Osteoblast (primary cell): ENCODE data around the gene PLET1. TPM values are rescaled to one million over a fixed set of nuclear protein-coding genes. Genes with fewer than 3 reads are reported as not detected.

ENCODE experiments used
- DNase-seq: peaks from one replicate; pipeline ENCODE4 v3.0.0; 2011; ENCODE audit warnings: low spot score, mixed read lengths; ENCODE audit not compliant: insufficient read length; ENCODE audit errors: missing footprints
- H2AFZ ChIP-seq: 2 replicates; pipeline ENCODE4 v1.6.0; 2011; ENCODE audit warnings: mild to moderate bottlenecking, low read length
- H3K27ac ChIP-seq: 2 replicates; pipeline ENCODE4 v1.5.1; 2011; ENCODE audit warnings: mild to moderate bottlenecking, low read depth, low read length, moderate library complexity
- H3K27me3 ChIP-seq: 2 replicates; pipeline ENCODE4 v1.6.0; 2012; ENCODE audit warnings: mild to moderate bottlenecking, control low read depth, inconsistent platforms, low read length, moderate library complexity; ENCODE audit not compliant: insufficient read depth
- H3K36me3 ChIP-seq: 2 replicates; pipeline ENCODE4 v1.5.1; 2011; ENCODE audit warnings: mild to moderate bottlenecking, low read length, control low read depth, moderate library complexity; ENCODE audit not compliant: insufficient read depth
- H3K4me1 ChIP-seq: 2 replicates; pipeline ENCODE4 v1.5.1; 2011; ENCODE audit warnings: mild to moderate bottlenecking, low read length, control low read depth, moderate library complexity; ENCODE audit not compliant: insufficient read depth
- H3K4me2 ChIP-seq: 2 replicates; pipeline ENCODE4 v1.6.0; 2011; ENCODE audit warnings: mild to moderate bottlenecking, low read length; ENCODE audit not compliant: insufficient read depth
- H3K4me3 ChIP-seq: fragments of 200-600 bp; sonication (generic); 3 replicates; pipeline ENCODE4 v1.5.1; 2012; ENCODE audit warnings: mild to moderate bottlenecking, low read length, inconsistent platforms; ENCODE audit not compliant: insufficient read depth
- H3K79me2 ChIP-seq: 2 replicates; pipeline ENCODE4 v1.6.0; 2012; ENCODE audit warnings: mild to moderate bottlenecking, low read length, control low read depth, inconsistent platforms; ENCODE audit not compliant: insufficient read depth
- H3K9me3 ChIP-seq: 2 replicates; pipeline ENCODE4 v1.5.1; 2011; ENCODE audit warnings: low read depth, low read length, control low read depth
- H4K20me1 ChIP-seq: 2 replicates; pipeline ENCODE4 v1.6.0; 2012; ENCODE audit warnings: mild to moderate bottlenecking, low read length, control low read depth; ENCODE audit not compliant: insufficient read depth
- CTCF ChIP-seq: IDR thresholded peaks from 2 replicates; pipeline ENCODE4 v1.5.1; 2011; ENCODE audit warnings: mild to moderate bottlenecking, low read depth, low read length, moderate library complexity; ENCODE audit errors: extremely low read depth
- total RNA-seq: library from RNA; depleted of rRNA; stranded (reverse); fragments of >200 nt; gene quantifications from 2 replicates; pipeline ENCODE4 v1.2.3, GENCODE V29; 2012

The PLET1 gene
- total RNA-seq, 1 donor, result not detected

DNA sequence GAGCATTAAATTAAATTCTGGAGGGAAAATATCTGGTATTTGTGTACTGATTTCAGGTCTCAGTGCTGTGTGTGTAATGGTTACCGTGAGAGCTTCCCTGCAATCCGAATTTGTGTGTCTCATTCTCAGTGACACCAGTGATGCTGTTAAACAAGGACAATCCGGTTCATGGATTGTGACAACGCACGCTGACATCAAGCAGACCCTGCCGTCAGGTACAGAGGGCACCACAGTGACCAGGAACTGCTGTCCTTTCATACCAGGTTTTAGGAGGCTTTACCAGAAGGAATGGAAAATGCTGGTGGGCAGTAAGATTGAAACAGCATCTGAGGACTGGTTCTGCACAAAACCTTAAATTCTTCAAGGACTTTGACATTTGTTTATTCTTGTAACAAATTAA is 30.5 kb upstream of the PLET1 start:
- Histone ChIP-seq H3K4me2 (peak overlapping the region; percentile 20), H3K4me1 (peaks cover 39% of the 10 kb centered on the region), H3K79me2 (no peaks in the 10 kb centered on the region), H3K27me3 (no peaks in the 10 kb centered on the region), H3K36me3 (no peaks in the 10 kb centered on the region), H3K9me3 (no peaks in the 10 kb centered on the region), H3K4me3 (no peak overlapping the region), H2AFZ (no peak overlapping the region), H4K20me1 (no peaks in the 10 kb centered on the region), H3K27ac (no peak overlapping the region)
- peak; percentile 68 for DNase-seq
- no peak for TF ChIP-seq CTCF

DNA sequence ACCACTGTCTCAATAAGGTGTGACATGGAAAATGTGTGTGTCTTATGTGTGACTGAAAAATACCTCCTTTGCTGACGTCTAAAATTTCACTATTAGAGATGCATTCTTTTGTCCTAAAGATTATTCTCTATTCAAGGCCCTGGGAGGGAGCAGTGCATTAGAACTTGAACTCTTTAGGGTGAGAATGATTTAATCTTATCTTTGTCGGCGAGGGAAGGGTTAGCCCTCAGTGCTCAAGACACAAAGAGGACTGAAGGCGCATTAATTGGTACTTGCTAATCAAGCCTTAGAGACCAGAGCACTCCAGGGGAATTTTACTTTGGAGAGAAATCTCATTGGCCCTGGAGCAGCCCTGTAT is 29.8 kb upstream of the PLET1 start:
- no peak for TF ChIP-seq CTCF
- peaks cover 46% of the 10 kb centered on the region for H3K4me1 ChIP-seq

DNA sequence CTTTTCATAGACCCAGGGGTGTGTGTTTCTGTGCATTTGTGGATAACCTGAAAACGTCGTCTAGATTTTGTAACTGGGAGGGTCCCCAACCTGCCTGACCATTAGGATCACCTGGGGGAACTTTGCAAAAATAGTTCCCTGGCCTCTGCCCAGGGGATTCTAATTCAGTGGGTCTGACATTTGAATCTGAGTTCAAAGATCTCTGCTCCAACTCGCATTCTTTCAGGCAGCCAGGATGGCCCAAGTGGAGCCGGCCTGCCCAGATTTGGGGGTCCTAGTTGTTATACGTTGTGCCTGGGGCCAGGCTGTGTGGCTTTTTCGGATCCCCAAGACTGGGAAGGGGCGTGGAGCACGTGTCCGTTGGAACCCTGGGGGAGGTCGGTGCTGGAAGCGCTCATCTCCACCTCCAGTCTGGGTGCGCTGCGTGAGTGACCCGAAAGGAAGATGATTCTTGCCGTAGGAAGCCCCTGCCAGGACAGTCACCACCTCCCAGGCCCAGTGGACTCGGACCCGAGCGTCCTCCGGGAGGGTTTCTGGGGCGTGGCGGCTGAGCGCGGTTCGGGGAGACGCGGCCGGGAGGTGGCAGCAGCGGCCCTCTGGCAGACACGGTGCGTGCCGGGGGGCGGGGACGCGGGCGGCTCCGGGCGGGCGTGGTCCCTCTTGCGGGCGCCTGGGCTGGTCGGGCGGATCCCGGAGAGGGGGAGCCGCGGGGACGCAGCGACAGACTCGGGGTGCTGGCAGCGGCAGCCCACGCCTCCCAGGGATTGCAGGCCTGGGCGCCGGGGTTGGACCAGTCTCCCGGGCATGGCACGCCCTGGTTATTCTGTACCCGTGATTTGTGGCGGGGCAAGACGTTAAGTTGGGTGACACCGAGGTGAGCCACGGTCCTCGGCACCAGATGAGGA is 29.2 kb upstream of the PLET1 start:
- H3K4me3 ChIP-seq, result peak overlapping the region; percentile 75
- no peaks in the 10 kb centered on the region for H3K36me3 ChIP-seq
- peak overlapping the region; percentile 81 for H3K4me2 ChIP-seq
- no peaks in the 10 kb centered on the region for H3K9me3 ChIP-seq
- peak; percentile 97 for DNase-seq
- peaks cover 40% of the 10 kb centered on the region for H3K4me1 ChIP-seq
- H3K27ac ChIP-seq, result peak overlapping the region; percentile 7
- no peaks in the 10 kb centered on the region for H3K27me3 ChIP-seq
- peak overlapping the region; percentile 96 for H2AFZ ChIP-seq
- peak; percentile 66 for TF ChIP-seq CTCF
- H4K20me1 ChIP-seq, result no peaks in the 10 kb centered on the region
- H3K79me2 ChIP-seq, result no peaks in the 10 kb centered on the region

More for the DNA sequence above, 29.8 kb upstream of the PLET1 start:
- no peaks in the 10 kb centered on the region for H3K27me3 ChIP-seq
- H3K79me2 ChIP-seq, result no peaks in the 10 kb centered on the region
- no peaks in the 10 kb centered on the region for H3K9me3 ChIP-seq
- no peaks in the 10 kb centered on the region for H3K36me3 ChIP-seq
- peak overlapping the region; percentile 7 for H3K27ac ChIP-seq
- no peak for DNase-seq
- peak overlapping the region; percentile 81 for H3K4me2 ChIP-seq
- H3K4me3 ChIP-seq, result peak overlapping the region; percentile 75
- H2AFZ ChIP-seq, result peak overlapping the region; percentile 74
- H4K20me1 ChIP-seq, result no peaks in the 10 kb centered on the region

DNA sequence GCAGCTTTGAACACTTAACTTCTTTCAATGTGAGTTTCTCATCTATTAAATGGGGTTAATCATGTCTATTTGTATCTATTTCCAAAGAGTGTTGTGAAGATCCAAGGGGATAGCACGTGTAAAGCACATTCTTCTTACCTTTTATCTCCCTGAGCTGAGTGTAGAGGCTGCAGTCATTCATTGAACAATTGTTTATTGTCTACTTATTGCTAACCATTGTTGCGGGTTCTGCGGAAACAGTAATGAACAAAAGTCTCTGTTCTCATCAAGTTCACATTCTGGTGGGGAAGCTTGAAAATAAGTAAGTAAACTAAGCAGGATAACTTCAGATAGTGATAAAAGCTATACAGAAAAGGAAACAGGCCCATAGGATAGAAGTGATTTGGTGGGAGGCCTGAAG is 27.4 kb upstream of the PLET1 start:
- H3K9me3 ChIP-seq, result no peaks in the 10 kb centered on the region
- DNase-seq, result no peak
- peaks cover 22% of the 10 kb centered on the region for H3K4me1 ChIP-seq
- no peak overlapping the region for H3K4me2 ChIP-seq
- H3K27ac ChIP-seq, result no peak overlapping the region
- H3K79me2 ChIP-seq, result no peaks in the 10 kb centered on the region
- no peaks in the 10 kb centered on the region for H4K20me1 ChIP-seq
- H2AFZ ChIP-seq, result no peak overlapping the region
- no peaks in the 10 kb centered on the region for H3K27me3 ChIP-seq
- H3K36me3 ChIP-seq, result no peaks in the 10 kb centered on the region
- no peak for TF ChIP-seq CTCF
- no peak overlapping the region for H3K4me3 ChIP-seq
